HUES6 (cell line): ENCODE results near the gene TMEM266.

Experiments used
- H3K27ac ChIP-seq: 2 replicates; pipeline ENCODE4 v1.7.0; 2013; ENCODE audit warnings: low read depth, mild to moderate bottlenecking, low read length, inconsistent platforms
- H3K27me3 ChIP-seq: 2 replicates; pipeline ENCODE4 v1.6.1; 2013; ENCODE audit warnings: low read length; ENCODE audit not compliant: control insufficient read depth, insufficient read depth
- H3K36me3 ChIP-seq: 2 replicates; pipeline ENCODE4 v1.6.1; 2013; ENCODE audit warnings: low read length; ENCODE audit not compliant: control insufficient read depth, insufficient read depth
- H3K4me1 ChIP-seq: 2 replicates; pipeline ENCODE4 v1.6.1; 2013; ENCODE audit warnings: low read length; ENCODE audit not compliant: control insufficient read depth, insufficient read depth
- H3K4me3 ChIP-seq: 2 replicates; pipeline ENCODE4 v1.5.1; 2013; ENCODE audit warnings: low read depth, low read length
- H3K9ac ChIP-seq: one replicate; pipeline ENCODE4 v1.6.1; 2013; ENCODE audit warnings: mild to moderate bottlenecking, low read length
- H3K9me3 ChIP-seq: 2 replicates; pipeline ENCODE4 v1.6.1; 2013; ENCODE audit warnings: low read depth, low read length; ENCODE audit not compliant: control insufficient read depth, insufficient read depth

The TMEM266 gene

GRCh38 chr15:76151599-76151974, 91.8 kb downstream of the TMEM266 start:
- Histone ChIP-seq H3K27me3 (no peaks in the 10 kb centered on the region; the same call in 1 of the 2 replicates), H3K27ac (no peak overlapping the region), H3K9me3 (no peaks in the 10 kb centered on the region), H3K36me3 (no peaks in the 10 kb centered on the region), H3K4me3 (no peak overlapping the region), H3K9ac (no peak overlapping the region), H3K4me1 (peaks cover 26% of the 10 kb centered on the region)

GRCh38 chr15:76152197-76152596, 92.4 kb downstream of the TMEM266 start:
- no peaks in the 10 kb centered on the region for H3K36me3 ChIP-seq
- H3K27ac ChIP-seq: no peak overlapping the region
- no peak overlapping the region for H3K9ac ChIP-seq
- H3K4me1 ChIP-seq: peaks cover 26% of the 10 kb centered on the region
- H3K4me3 ChIP-seq: no peak overlapping the region
- no peaks in the 10 kb centered on the region for H3K9me3 ChIP-seq
- no peaks in the 10 kb centered on the region; the same call in 1 of the 2 replicates for H3K27me3 ChIP-seq

GRCh38 chr15:76153241-76154197, 93.7 kb downstream of the TMEM266 start:
- Histone ChIP-seq H3K4me3 (no peak overlapping the region), H3K27ac (no peak overlapping the region), H3K9me3 (no peaks in the 10 kb centered on the region), H3K9ac (no peak overlapping the region), H3K36me3 (no peaks in the 10 kb centered on the region), H3K27me3 (no peaks in the 10 kb centered on the region), H3K4me1 (peaks cover 22% of the 10 kb centered on the region)

GRCh38 chr15:76155731-76156130, 95.9 kb downstream of the TMEM266 start:
- Histone ChIP-seq H3K9me3 (no peaks in the 10 kb centered on the region), H3K4me1 (peaks cover 17% of the 10 kb centered on the region), H3K9ac (no peak overlapping the region), H3K27me3 (no peaks in the 10 kb centered on the region), H3K27ac (no peak overlapping the region), H3K36me3 (no peaks in the 10 kb centered on the region), H3K4me3 (no peak overlapping the region)

- H3K9ac ChIP-seq: no peak overlapping the region
- no peaks in the 10 kb centered on the region for H3K36me3 ChIP-seq
- H3K9me3 ChIP-seq: no peaks in the 10 kb centered on the region
- H3K27me3 ChIP-seq: no peaks in the 10 kb centered on the region
- H3K4me1 ChIP-seq: peaks cover 10% of the 10 kb centered on the region; the same call in 1 of the 2 replicates
- H3K4me3 ChIP-seq: no peak overlapping the region
- H3K27ac ChIP-seq: no peak overlapping the region
Observed at GRCh38 chr15:76158226-76158625, 98.4 kb downstream of the TMEM266 start.

GRCh38 chr15:76158815-76159214, 99.0 kb downstream of the TMEM266 start:
- peaks cover 12% of the 10 kb centered on the region for H3K4me1 ChIP-seq
- H3K9me3 ChIP-seq: no peaks in the 10 kb centered on the region
- no peaks in the 10 kb centered on the region for H3K27me3 ChIP-seq
- no peaks in the 10 kb centered on the region for H3K36me3 ChIP-seq
- H3K4me3 ChIP-seq: no peak overlapping the region
- no peak overlapping the region for H3K9ac ChIP-seq
- H3K27ac ChIP-seq: no peak overlapping the region

- no peak overlapping the region for H3K27ac ChIP-seq
- H3K4me1 ChIP-seq: peaks cover 12% of the 10 kb centered on the region
- no peaks in the 10 kb centered on the region for H3K36me3 ChIP-seq
- no peak overlapping the region for H3K9ac ChIP-seq
- no peaks in the 10 kb centered on the region for H3K9me3 ChIP-seq
- H3K4me3 ChIP-seq: no peak overlapping the region
- no peaks in the 10 kb centered on the region for H3K27me3 ChIP-seq
Observed at GRCh38 chr15:76159282-76159681, 99.5 kb downstream of the TMEM266 start.

- no peaks in the 10 kb centered on the region for H3K36me3 ChIP-seq
- no peaks in the 10 kb centered on the region for H3K9me3 ChIP-seq
- H3K4me1 ChIP-seq: peaks cover 12% of the 10 kb centered on the region
- H3K9ac ChIP-seq: no peak overlapping the region
- H3K27me3 ChIP-seq: no peaks in the 10 kb centered on the region
- H3K4me3 ChIP-seq: no peak overlapping the region
- H3K27ac ChIP-seq: no peak overlapping the region
Observed at GRCh38 chr15:76160426-76161152, 100.8 kb downstream of the TMEM266 start.

- H3K4me1 ChIP-seq: peaks cover 12% of the 10 kb centered on the region
- H3K27ac ChIP-seq: no peak overlapping the region
- H3K9me3 ChIP-seq: no peaks in the 10 kb centered on the region
- no peaks in the 10 kb centered on the region for H3K27me3 ChIP-seq
- no peaks in the 10 kb centered on the region for H3K36me3 ChIP-seq
- no peak overlapping the region for H3K9ac ChIP-seq
- H3K4me3 ChIP-seq: no peak overlapping the region
Observed at GRCh38 chr15:76161153-76162035, 101.6 kb downstream of the TMEM266 start.

- Histone ChIP-seq H3K4me1 (peaks cover 12% of the 10 kb centered on the region), H3K36me3 (no peaks in the 10 kb centered on the region), H3K27ac (no peak overlapping the region), H3K4me3 (no peak overlapping the region), H3K9me3 (no peaks in the 10 kb centered on the region), H3K27me3 (no peaks in the 10 kb centered on the region), H3K9ac (no peak overlapping the region)
Observed at GRCh38 chr15:76162036-76162398, 102.2 kb downstream of the TMEM266 start.
